ENCODE data around the gene TULP3.

Gene TULP3

GRCh38 chr12:2967651-2968050 is 77.0 kb downstream of the TULP3 start:
- Mint-ChIP-seq H3K4me3 (no peak overlapping the region), H3K4me1 (peaks cover 36% of the 10 kb centered on the region), H3K27ac (no peak overlapping the region)

GRCh38 chr12:2970744-2971143 is 80.1 kb downstream of the TULP3 start:
- peaks cover 26% of the 10 kb centered on the region for H3K36me3 Mint-ChIP-seq (ENCODE audit: low read depth)
- no peak overlapping the region for H3K27ac Mint-ChIP-seq
- H3K9me3 Mint-ChIP-seq, result peaks cover 3% of the 10 kb centered on the region
- no peaks in the 10 kb centered on the region for H3K27me3 Mint-ChIP-seq (ENCODE audit: low read depth, poor library complexity)
- peaks cover 33% of the 10 kb centered on the region for H3K4me1 Mint-ChIP-seq
- no peak for TF ChIP-seq CTCF (IDR thresholded peaks at IDR 0.05)
- DNase-seq, result no peak
- H3K4me3 Mint-ChIP-seq, result no peak overlapping the region

More at GRCh38 chr12:2967651-2968050, 77.0 kb downstream of the TULP3 start:
- no peak for TF ChIP-seq CTCF (IDR thresholded peaks at IDR 0.05)
- Mint-ChIP-seq H3K36me3 (ENCODE audit: low read depth) (peaks cover 21% of the 10 kb centered on the region), H3K27me3 (ENCODE audit: low read depth, poor library complexity) (peaks cover 1% of the 10 kb centered on the region), H3K9me3 (peaks cover 3% of the 10 kb centered on the region)
- no peak for DNase-seq

GRCh38 chr12:2973566-2973965 is 82.9 kb downstream of the TULP3 start:
- Mint-ChIP-seq H3K4me3 (no peak overlapping the region), H3K36me3 (ENCODE audit: low read depth) (peaks cover 13% of the 10 kb centered on the region), H3K27me3 (ENCODE audit: low read depth, poor library complexity) (no peaks in the 10 kb centered on the region), H3K9me3 (peaks cover 3% of the 10 kb centered on the region), H3K4me1 (peaks cover 53% of the 10 kb centered on the region), H3K27ac (peak overlapping the region; percentile 43)
- DNase-seq, result no peak
- TF ChIP-seq CTCF (IDR thresholded peaks at IDR 0.05), result no peak

- no peak overlapping the region for H3K4me3 Mint-ChIP-seq
- no peak overlapping the region for H3K27ac Mint-ChIP-seq
- peaks cover 58% of the 10 kb centered on the region for H3K4me1 Mint-ChIP-seq
- peaks cover 3% of the 10 kb centered on the region for H3K9me3 Mint-ChIP-seq
- H3K27me3 Mint-ChIP-seq (ENCODE audit: low read depth, poor library complexity), result no peaks in the 10 kb centered on the region
- DNase-seq, result no peak
- TF ChIP-seq CTCF (IDR thresholded peaks at IDR 0.05), result no peak
- H3K36me3 Mint-ChIP-seq (ENCODE audit: low read depth), result peaks cover 18% of the 10 kb centered on the region
Observed at GRCh38 chr12:2974560-2974971, 83.9 kb downstream of the TULP3 start.

GRCh38 chr12:2976581-2976996 is 85.9 kb downstream of the TULP3 start:
- no peak for TF ChIP-seq CTCF (IDR thresholded peaks at IDR 0.05)
- Mint-ChIP-seq H3K4me3 (no peak overlapping the region), H3K27me3 (ENCODE audit: low read depth, poor library complexity) (no peaks in the 10 kb centered on the region), H3K36me3 (ENCODE audit: low read depth) (peaks cover 14% of the 10 kb centered on the region), H3K9me3 (no peaks in the 10 kb centered on the region), H3K4me1 (peaks cover 48% of the 10 kb centered on the region), H3K27ac (no peak overlapping the region)
- DNase-seq, result no peak

- Mint-ChIP-seq H3K27ac (peak overlapping the region; percentile 70), H3K36me3 (ENCODE audit: low read depth) (peaks cover 12% of the 10 kb centered on the region), H3K27me3 (ENCODE audit: low read depth, poor library complexity) (peaks cover 1% of the 10 kb centered on the region), H3K9me3 (no peaks in the 10 kb centered on the region), H3K4me3 (no peak overlapping the region), H3K4me1 (peaks cover 46% of the 10 kb centered on the region)
- no peak for TF ChIP-seq CTCF (IDR thresholded peaks at IDR 0.05)
- no peak for DNase-seq
Observed at GRCh38 chr12:2977776-2978175, 87.1 kb downstream of the TULP3 start.

Data from nephron progenitor cell (in vitro differentiated cells).